GM19193 (cell line): ENCODE data around the gene ACVR1B.

Source experiments
- POLR2A ChIP-seq: IDR thresholded peaks from 4 replicates; pipeline ENCODE4 v1.6.1; 2011; ENCODE audit not compliant: insufficient read depth, insufficient read length; ENCODE audit errors: extremely low read depth

The ACVR1B gene

GRCh38 chr12:51951843-51952722 lies 584 bp downstream of the ACVR1B start:
- TF ChIP-seq POLR2A, result no peak

DNA sequence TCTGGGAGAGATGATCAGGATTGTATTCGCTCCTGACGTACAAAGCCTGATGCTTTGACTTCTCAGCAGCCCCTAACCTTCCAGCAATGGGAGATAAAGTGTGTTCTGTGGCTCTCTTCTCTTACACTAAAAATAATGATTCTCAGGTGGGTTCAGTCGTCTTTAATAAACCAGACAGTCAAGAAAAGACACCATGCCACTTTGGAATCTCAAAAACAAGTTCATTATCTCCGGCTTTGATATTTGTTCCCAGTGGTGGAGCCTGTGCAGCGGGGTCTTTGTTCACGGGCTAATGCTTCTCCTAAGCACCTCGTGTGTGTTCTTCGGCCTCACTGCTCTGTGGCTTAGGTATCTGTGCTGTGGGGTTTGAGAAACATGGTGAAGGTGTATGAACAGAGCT lies 1.6 kb downstream of the ACVR1B start:
- TF ChIP-seq POLR2A, result no peak

DNA sequence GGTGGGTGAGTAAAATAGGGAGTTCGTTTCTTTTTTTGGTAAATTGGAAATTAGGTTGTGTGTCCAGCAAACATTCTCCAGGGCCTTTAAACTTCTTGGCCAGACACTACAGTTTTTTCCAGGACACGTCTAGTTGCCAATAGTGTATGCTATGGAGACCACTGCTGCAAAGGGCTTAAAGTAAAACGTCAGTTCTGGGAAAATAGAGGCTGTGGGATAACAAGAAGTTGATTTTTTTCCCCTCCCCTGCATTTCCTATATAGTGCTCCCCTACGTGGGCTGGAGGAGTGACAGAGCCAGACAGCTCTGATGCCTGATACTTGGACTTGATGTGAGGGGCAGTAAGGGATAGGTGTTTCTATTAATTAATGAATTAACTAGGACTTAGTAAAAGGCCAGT lies 2.4 kb downstream of the ACVR1B start:
- no peak for TF ChIP-seq POLR2A

GRCh38 chr12:51954561-51955361 lies 3.3 kb downstream of the ACVR1B start:
- TF ChIP-seq POLR2A, result no peak

DNA sequence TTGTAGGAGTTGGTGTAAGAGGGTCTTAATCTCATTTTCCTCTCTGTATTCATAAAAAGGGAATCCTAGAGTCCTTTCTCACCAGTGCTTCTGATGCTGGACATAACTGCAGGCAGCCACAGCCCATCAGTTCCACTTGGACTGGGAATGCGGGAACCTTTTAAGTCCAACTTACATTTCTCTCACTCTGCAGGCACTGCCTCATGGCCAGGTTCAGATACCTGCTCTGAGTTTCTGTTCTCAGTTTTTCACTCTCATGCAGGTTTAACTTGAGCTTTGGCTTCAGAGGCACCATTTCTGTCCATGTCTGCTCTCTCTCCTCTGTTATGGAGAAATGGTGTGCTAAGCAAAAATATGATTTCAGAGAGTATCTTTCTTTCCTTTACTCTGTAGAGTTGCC lies 4.2 kb downstream of the ACVR1B start:
- TF ChIP-seq POLR2A, result no peak

GRCh38 chr12:51958542-51958941 lies 7.0 kb downstream of the ACVR1B start:
- TF ChIP-seq POLR2A, result no peak

- no peak for TF ChIP-seq POLR2A
These were observed 7.7 kb downstream of the ACVR1B start for GRCh38 chr12:51959211-51959610.

DNA sequence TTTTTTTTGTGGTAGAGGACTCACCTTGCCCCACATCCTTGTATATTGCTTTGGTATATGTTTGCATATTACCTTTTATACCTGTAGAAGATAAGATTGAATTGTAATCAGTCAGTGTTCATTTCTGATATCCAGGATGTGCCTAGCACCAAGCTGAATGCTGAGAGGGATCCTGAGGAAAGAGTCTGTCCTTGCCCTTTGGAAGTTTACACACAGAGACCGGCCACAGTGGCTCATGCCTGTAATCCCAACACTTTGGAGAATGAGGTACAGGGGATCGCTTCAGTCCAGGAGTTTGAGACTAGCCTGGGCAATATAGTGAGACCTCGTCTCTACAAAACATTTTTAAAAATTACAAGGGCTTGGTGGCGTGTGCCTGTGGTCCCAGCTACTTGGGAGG lies 8.4 kb downstream of the ACVR1B start:
- no peak for TF ChIP-seq POLR2A

- TF ChIP-seq POLR2A, result no peak
These were observed 9.0 kb downstream of the ACVR1B start for GRCh38 chr12:51960488-51960887.

GRCh38 chr12:51960890-51961289 lies 9.4 kb downstream of the ACVR1B start:
- no peak for TF ChIP-seq POLR2A

DNA sequence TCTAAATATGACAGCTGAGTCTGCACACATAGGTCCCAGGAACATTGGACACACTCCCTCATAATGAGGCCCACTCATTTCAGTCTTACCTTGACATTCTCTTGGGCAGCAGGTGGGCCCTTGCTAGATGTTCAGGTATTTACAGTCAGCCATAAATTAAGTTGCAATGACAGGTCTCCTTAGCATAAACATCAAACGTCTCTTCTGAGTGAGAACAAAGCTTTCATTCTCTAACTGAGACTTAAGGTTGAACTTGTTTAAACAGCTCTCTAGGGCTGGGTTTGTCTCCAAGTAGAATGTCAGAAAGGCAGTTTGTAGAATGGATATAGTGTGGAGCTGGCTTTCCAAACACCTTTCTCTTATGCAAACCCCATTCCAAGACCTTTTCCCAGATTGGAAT lies 10.3 kb downstream of the ACVR1B start:
- no peak for TF ChIP-seq POLR2A

DNA sequence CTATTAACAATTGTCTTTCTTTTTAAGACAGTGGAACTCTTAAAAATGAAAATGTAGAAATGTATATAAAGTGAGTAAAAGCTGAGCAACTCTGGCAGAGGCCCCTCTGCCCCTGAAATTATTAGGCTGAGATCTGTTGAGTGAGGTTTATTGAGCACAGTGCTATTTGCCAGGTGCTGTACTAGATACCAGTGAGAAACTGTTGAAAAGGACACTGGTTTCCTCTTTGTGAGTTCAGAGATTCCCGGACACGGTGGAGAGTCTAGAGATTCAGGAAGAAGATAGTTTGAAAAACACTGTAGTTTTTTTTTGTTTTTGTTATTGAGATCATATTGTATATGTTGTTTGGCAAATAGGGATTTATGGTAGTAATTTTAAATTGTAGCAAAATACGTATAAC lies 11.2 kb downstream of the ACVR1B start:
- TF ChIP-seq POLR2A, result no peak

GRCh38 chr12:51963477-51963876 lies 12.0 kb downstream of the ACVR1B start:
- TF ChIP-seq POLR2A, result no peak

DNA sequence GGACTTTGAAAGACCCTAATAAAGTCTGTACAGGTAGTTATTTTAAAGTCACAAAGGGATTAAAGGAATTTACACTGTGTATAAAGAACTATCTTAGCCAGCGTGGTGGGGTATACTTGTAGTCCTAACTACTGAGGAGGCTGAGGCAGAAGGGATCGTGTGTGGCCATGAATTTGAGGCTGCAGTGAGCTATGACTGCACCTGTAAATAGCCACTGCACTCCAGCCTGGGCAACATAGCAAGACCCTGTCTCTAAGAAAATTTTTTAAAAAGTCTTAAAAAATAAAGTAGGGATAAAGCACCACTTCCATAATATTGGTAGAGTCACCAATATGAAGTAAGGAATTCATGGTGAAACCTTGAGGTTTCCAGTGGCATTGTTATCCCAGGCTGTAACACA lies 18.1 kb downstream of the ACVR1B start:
- no peak for TF ChIP-seq POLR2A

- TF ChIP-seq POLR2A, result no peak
These were observed 19.6 kb downstream of the ACVR1B start for GRCh38 chr12:51970904-51971646.
